GM12874 (cell line): Measurements from ENCODE around the gene REPS2.

ENCODE experiments used
- CTCF ChIP-seq: IDR thresholded peaks from 2 replicates; pipeline ENCODE4 v1.5.1; 2011; ENCODE audit warnings: low read depth, mild to moderate bottlenecking, control low read depth, low read length, moderate library complexity; ENCODE audit not compliant: insufficient read depth

The REPS2 gene

GRCh38 chrX:17095161-17095560, 148.7 kb downstream of the REPS2 start:
- no peak for TF ChIP-seq CTCF

GRCh38 chrX:17098516-17099247, 152.2 kb downstream of the REPS2 start:
- no peak for TF ChIP-seq CTCF

- TF ChIP-seq CTCF: no peak
These were observed 158.0 kb downstream of the REPS2 start for GRCh38 chrX:17104433-17104832.

- no peak for TF ChIP-seq CTCF
These were observed 174.4 kb downstream of the REPS2 start for GRCh38 chrX:17120816-17121215.

- TF ChIP-seq CTCF: no peak
These were observed 207.5 kb downstream of the REPS2 start for GRCh38 chrX:17154001-17154400.

GRCh38 chrX:17160975-17161374, 214.5 kb downstream of the REPS2 start:
- TF ChIP-seq CTCF: no peak

GRCh38 chrX:17161991-17162390, 215.5 kb downstream of the REPS2 start:
- no peak for TF ChIP-seq CTCF
